ENCODE data around the gene SCML2. TPM values are rescaled to one million over a fixed set of nuclear protein-coding genes. Genes with fewer than 3 reads are reported as not detected.
A peak's percentile ranks its signal among the peaks of the same experiment; 100 is the strongest.

SCML2 gene
- polyA plus RNA-seq, 2 of the 4 experiments (the other 2 are of a cell fraction) = 8.0 to 13.9 TPM

- Histone ChIP-seq H3K4me3 (no peak overlapping the region), H3K4me2 (no peak overlapping the region), H3K4me1 (no peaks in the 10 kb centered on the region), H3K9me3 (no peaks in the 10 kb centered on the region), H3K27ac (no peak overlapping the region)
- TF ChIP-seq HOXA7 (CRISPR knock-in tag; IDR thresholded peaks at IDR 0.05) = no peak
- ATAC-seq = no peak
- CTCF ChIA-PET = interaction anchor here (1.4 to 3.1 kb wide), 5 partner anchors 8 to 932 kb away, joined by 4 to 11 read pairs (median 6); no protein-coding TSS in a partner anchor
- POLR2A ChIA-PET = no interaction called here
- no peak for DNase-seq (ENCODE audit: low read depth in 1 of 2, low spot score in 1 of 2)
- no peak for FAIRE-seq
- 39% methylated on average over 4 of the region's 4 CpGs for WGBS (ENCODE audit: missing lambda C conversion rate)
Observed at GRCh38 chrX:18401848-18402213, 47.3 kb upstream of the SCML2 start.

- ChIA-PET POLR2A (no interaction called here), CTCF (interaction anchor here (0.9 to 2.8 kb wide), 4 partner anchors 16 to 940 kb away, joined by 4 to 16 read pairs (median 4); no protein-coding TSS in a partner anchor)
- no peak for FAIRE-seq
Observed at GRCh38 chrX:18394477-18394876, 40.0 kb upstream of the SCML2 start.

GRCh38 chrX:18390941-18391538 is 36.6 kb upstream of the SCML2 start:
- FAIRE-seq = peak; percentile 98
- Histone ChIP-seq H3K4me2 (peak overlapping the region; percentile 63; the same call in 2 of the 3 replicates), H3K4me3 (no peak overlapping the region), H3K4me1 (0 out of 3 replicates have a peak, but pooled peaks cover 3% of the 10 kb centered on the region), H3K9me3 (no peaks in the 10 kb centered on the region), H3K27ac (peak overlapping the region in 1 of 2 experiments; percentile 33; a peak in 1 of 6 replicates)
- ATAC-seq = peak; percentile 73; a peak in 5 of 6 replicates
- WGBS (ENCODE audit: missing lambda C conversion rate) = 11% methylated on average over 9 of the region's 9 CpGs
- DNase-seq (ENCODE audit: low read depth in 1 of 2, low spot score in 1 of 2) = peak; percentile 34 to 77
- POLR2A ChIA-PET = no interaction called here
- TF ChIP-seq RAD21 (conservative IDR thresholded peaks at IDR 0.05 in 1 of 2, IDR thresholded peaks at IDR 0.05 in 1 of 2) = peak; percentile 81 to 86
- peak; percentile 88 for TF ChIP-seq SMC3 (IDR thresholded peaks at IDR 0.05)
- peak; percentile 79 for TF ChIP-seq CTCF (IDR thresholded peaks at IDR 0.05)
- no peak for TF ChIP-seq JUNB (IDR thresholded peaks at IDR 0.05)
- no peak for TF ChIP-seq BCL3 (IDR thresholded peaks at IDR 0.05)
- TF ChIP-seq HES2 (IDR thresholded peaks at IDR 0.05) = no peak
- no peak for TF ChIP-seq MAX (IDR thresholded peaks at IDR 0.05)
- CTCF ChIA-PET = interaction anchor here (0.8 to 2.3 kb wide), 3 partner anchors 8 to 943 kb away, joined by 3 to 16 read pairs (median 5); no protein-coding TSS in a partner anchor

More at GRCh38 chrX:18394477-18394876, 40.0 kb upstream of the SCML2 start:
- no peak for TF ChIP-seq BCL3 (IDR thresholded peaks at IDR 0.05)
- TF ChIP-seq RCOR1 (IDR thresholded peaks at IDR 0.05; ENCODE audit: low read depth, low read length) = no peak
- TF ChIP-seq PBX3 (IDR thresholded peaks at IDR 0.05) = no peak
- TF ChIP-seq SMC3 (IDR thresholded peaks at IDR 0.05) = no peak
- no peak for TF ChIP-seq ZFP36 (IDR thresholded peaks at IDR 0.05; ENCODE audit: borderline replicate concordance, partially characterized antibody)
- TF ChIP-seq FOSL2 (IDR thresholded peaks at IDR 0.05) = no peak
- TF ChIP-seq FOSL2 (CRISPR knock-in tag; IDR thresholded peaks at IDR 0.05) = no peak
- TF ChIP-seq NR3C1 (IDR thresholded peaks at IDR 0.05) = no peak
- TF ChIP-seq NFE2L2 (conservative IDR thresholded peaks at IDR 0.05; ENCODE audit: low read length) = no peak
- no peak for TF ChIP-seq POLR2A (IDR thresholded peaks at IDR 0.05; ENCODE audit: low read length)
- TF ChIP-seq ZSCAN20 (CRISPR knock-in tag; IDR thresholded peaks at IDR 0.05) = no peak
- TF ChIP-seq RARB (CRISPR knock-in tag; IDR thresholded peaks at IDR 0.05) = no peak
- TF ChIP-seq FOSB (CRISPR knock-in tag; IDR thresholded peaks at IDR 0.05) = no peak
- ATAC-seq (no peak), DNase-seq (ENCODE audit: low read depth in 1 of 2, low spot score in 1 of 2) (no peak)
- Histone ChIP-seq H3K4me1 (0 out of 3 replicates have a peak, but pooled peaks cover 3% of the 10 kb centered on the region), H3K9me3 (no peaks in the 10 kb centered on the region), H3K4me2 (no peak overlapping the region), H3K27ac (no peak overlapping the region), H3K4me3 (no peak overlapping the region)
- 87% methylated on average over 11 of the region's 11 CpGs for WGBS (ENCODE audit: missing lambda C conversion rate)

Data from A549 (cell line).